Prostate gland (tissue), 2 donors: ENCODE measurements around the gene ESR1.

ENCODE experiments used
- POLR2A ChIP-seq: fragments of 450-650 bp; IDR thresholded peaks from one replicate; pipeline ENCODE4 v1.6.1; 2016; ENCODE audit warnings: antibody characterized with exemption, mild to moderate bottlenecking
- POLR2AphosphoS5 ChIP-seq: sonication (generic); formaldehyde crosslinking; IDR thresholded peaks from one replicate; pipeline ENCODE4 v1.6.1; 2017; ENCODE audit warnings: antibody characterized with exemption
- TF ChIP-seq, protein P1 (sequence below), 4 experiments: fragments of 200-600 bp in 2 of 4; fragments of 450-650 bp in 2 of 4; sonication (generic) in 2 of 4; IDR thresholded peaks; 1 replicate in 3 of 4; 2 replicates in 1 of 4; pipeline ENCODE4 v1.5.1; 2016 to 2019; ENCODE audit warnings: antibody characterized with exemption in 4 of 4, mild to moderate bottlenecking in 2 of 4, moderate library complexity in 2 of 4

DNA sequence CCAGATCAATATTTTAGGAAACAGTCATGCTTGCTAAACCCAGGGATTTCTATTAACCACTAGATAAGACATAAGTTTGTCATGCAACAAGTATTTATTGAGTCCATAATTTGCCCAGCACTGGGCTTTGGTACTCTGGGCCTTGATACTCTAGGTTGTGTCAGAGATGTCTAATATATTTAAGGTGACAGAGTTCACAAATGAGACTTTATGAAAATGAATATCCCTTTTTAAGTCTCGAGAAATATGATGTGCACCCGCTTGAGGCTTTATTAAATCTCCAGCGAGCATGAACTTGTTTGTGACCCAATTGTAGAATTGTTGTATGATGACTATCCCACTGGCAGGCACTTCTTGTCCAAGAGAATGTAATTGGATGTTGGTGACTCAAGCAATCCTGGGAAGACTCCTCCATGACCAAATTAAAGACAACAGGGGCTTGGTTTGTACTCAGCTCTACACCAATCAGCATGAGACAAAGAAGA is 109.2 kb downstream of the ESR1 start:
- TF ChIP-seq, protein P1, sequence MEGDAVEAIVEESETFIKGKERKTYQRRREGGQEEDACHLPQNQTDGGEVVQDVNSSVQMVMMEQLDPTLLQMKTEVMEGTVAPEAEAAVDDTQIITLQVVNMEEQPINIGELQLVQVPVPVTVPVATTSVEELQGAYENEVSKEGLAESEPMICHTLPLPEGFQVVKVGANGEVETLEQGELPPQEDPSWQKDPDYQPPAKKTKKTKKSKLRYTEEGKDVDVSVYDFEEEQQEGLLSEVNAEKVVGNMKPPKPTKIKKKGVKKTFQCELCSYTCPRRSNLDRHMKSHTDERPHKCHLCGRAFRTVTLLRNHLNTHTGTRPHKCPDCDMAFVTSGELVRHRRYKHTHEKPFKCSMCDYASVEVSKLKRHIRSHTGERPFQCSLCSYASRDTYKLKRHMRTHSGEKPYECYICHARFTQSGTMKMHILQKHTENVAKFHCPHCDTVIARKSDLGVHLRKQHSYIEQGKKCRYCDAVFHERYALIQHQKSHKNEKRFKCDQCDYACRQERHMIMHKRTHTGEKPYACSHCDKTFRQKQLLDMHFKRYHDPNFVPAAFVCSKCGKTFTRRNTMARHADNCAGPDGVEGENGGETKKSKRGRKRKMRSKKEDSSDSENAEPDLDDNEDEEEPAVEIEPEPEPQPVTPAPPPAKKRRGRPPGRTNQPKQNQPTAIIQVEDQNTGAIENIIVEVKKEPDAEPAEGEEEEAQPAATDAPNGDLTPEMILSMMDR (IDR thresholded peaks at IDR 0.05): no peak
- no peak for TF ChIP-seq POLR2A
- TF ChIP-seq POLR2AphosphoS5: no peak
